Measurements from ENCODE around the gene ANXA2R.

ANXA2R gene

DNA sequence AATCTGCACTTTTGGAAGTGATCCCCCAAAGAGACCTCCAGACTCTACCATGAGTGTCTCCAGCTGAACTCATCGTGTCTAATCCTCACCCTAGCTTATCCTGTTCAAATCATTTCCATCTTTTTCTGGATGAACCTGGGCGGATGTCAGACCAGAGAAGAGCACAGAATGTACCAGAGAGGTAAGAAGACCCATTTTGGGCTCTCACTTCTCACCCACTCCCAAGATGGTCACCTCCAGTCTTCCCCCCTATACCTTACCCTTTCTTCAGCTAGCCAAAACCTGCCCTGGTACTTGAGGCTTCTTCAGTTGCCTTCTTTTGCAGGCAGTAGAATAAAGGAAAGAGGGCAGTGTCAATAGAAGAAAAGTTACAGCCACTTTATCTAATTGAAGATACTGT lies 27.9 kb upstream of the ANXA2R start:
- Histone ChIP-seq H3K4me2 (ENCODE audit: low read depth, low read length, poor library complexity, severe bottlenecking) (peak overlapping the region; percentile 98), H3K79me2 (ENCODE audit: insufficient read depth, low read length) (peaks cover 86% of the 10 kb centered on the region), H3K9ac (ENCODE audit: low read depth, low read length, poor library complexity, severe bottlenecking) (peak overlapping the region; percentile 100), H3K9me2 (replicated peaks; ENCODE audit: low read depth, low read length) (no peaks in the 10 kb centered on the region), H4K20me1 (ENCODE audit: insufficient read depth, low read length, poor library complexity, severe bottlenecking) (peaks cover 4% of the 10 kb centered on the region), H3F3A (ENCODE audit: low read depth) (peaks cover 6% of the 10 kb centered on the region; the same call in 1 of the 2 replicates), H3K36me3 (ENCODE audit: insufficient read depth, low read length) (peaks cover 10% of the 10 kb centered on the region; the same call in 1 of the 2 replicates), H3K9me3 (ENCODE audit: insufficient read depth, low read depth, low read length) (no peaks in the 10 kb centered on the region), H2AFZ (ENCODE audit: low read length) (no peak overlapping the region), H3K4me3 (ENCODE audit: low read length, poor library complexity, severe bottlenecking) (peak overlapping the region; percentile 100), H3K27me3 (ENCODE audit: insufficient read depth, low read length, poor library complexity, severe bottlenecking) (no peaks in the 10 kb centered on the region), H3K4me1 (ENCODE audit: insufficient read depth, low read length, poor library complexity, severe bottlenecking) (peaks cover 39% of the 10 kb centered on the region)
- TF ChIP-seq, protein P1, sequence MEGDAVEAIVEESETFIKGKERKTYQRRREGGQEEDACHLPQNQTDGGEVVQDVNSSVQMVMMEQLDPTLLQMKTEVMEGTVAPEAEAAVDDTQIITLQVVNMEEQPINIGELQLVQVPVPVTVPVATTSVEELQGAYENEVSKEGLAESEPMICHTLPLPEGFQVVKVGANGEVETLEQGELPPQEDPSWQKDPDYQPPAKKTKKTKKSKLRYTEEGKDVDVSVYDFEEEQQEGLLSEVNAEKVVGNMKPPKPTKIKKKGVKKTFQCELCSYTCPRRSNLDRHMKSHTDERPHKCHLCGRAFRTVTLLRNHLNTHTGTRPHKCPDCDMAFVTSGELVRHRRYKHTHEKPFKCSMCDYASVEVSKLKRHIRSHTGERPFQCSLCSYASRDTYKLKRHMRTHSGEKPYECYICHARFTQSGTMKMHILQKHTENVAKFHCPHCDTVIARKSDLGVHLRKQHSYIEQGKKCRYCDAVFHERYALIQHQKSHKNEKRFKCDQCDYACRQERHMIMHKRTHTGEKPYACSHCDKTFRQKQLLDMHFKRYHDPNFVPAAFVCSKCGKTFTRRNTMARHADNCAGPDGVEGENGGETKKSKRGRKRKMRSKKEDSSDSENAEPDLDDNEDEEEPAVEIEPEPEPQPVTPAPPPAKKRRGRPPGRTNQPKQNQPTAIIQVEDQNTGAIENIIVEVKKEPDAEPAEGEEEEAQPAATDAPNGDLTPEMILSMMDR (conservative IDR thresholded peaks at IDR 0.05; ENCODE audit: low read length) = no peak
- no peak for TF ChIP-seq EZH2phosphoT487 (IDR thresholded peaks at IDR 0.05; ENCODE audit: borderline replicate concordance)

DNA sequence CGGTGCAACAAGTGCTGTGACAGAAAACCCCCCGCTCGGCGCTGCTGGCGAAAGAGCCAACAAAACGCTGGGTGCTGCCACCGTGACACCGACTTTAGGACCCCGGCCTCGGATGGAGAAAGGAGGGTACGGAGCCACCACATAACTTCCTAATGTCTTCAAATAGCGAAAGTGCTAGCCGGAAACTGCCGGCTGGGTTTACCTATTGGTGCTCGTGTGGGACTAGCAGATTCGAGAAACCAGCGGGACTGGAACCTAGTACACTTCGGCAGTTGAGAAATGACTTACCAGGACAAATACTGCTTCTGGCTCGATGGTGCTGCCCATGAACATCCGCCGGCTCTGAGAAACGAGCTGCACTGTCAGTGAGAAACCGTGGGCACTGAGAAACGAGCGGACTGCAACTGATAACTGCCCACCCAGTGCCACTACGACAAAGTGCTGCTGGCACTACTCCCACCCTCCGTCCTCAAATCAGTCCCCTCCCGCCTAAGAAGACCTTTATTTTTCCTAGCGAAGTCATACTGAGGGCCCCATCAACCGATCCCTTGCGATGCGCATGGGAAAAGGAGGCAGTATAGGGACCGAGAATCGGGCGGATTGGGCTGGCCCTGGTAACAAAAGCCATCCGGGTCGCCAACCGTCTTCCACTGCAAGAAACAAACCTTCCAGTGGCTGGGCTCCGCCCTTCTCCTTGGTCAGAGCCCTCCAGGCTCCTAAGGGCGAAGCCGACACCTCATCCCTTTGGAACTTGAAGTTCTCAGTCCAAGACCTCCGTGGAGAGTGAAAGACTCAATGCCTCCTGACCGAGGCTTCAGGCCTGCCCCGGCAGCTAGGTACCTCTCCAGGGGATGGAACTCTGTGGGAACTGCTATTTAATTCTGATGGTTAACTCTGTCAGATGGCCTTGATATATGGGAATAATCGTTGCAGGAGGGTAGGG lies 27.0 kb upstream of the ANXA2R start:
- Histone ChIP-seq H3K4me3 (ENCODE audit: low read length, poor library complexity, severe bottlenecking) (peak overlapping the region; percentile 100), H4K20me1 (ENCODE audit: insufficient read depth, low read length, poor library complexity, severe bottlenecking) (peaks cover 4% of the 10 kb centered on the region), H3K4me1 (ENCODE audit: insufficient read depth, low read length, poor library complexity, severe bottlenecking) (peaks cover 39% of the 10 kb centered on the region), H3K9ac (ENCODE audit: low read depth, low read length, poor library complexity, severe bottlenecking) (peak overlapping the region; percentile 100), H3K4me2 (ENCODE audit: low read depth, low read length, poor library complexity, severe bottlenecking) (peak overlapping the region; percentile 98), H3K36me3 (ENCODE audit: insufficient read depth, low read length) (peaks cover 10% of the 10 kb centered on the region; the same call in 1 of the 2 replicates), H3F3A (ENCODE audit: low read depth) (peaks cover 6% of the 10 kb centered on the region; the same call in 1 of the 2 replicates), H3K9me2 (replicated peaks; ENCODE audit: low read depth, low read length) (no peaks in the 10 kb centered on the region), H3K27me3 (ENCODE audit: insufficient read depth, low read length, poor library complexity, severe bottlenecking) (no peaks in the 10 kb centered on the region), H3K9me3 (ENCODE audit: insufficient read depth, low read depth, low read length) (no peaks in the 10 kb centered on the region), H3K79me2 (ENCODE audit: insufficient read depth, low read length) (peaks cover 90% of the 10 kb centered on the region), H2AFZ (ENCODE audit: low read length) (peak overlapping the region; percentile 56)
- TF ChIP-seq, protein P1 (conservative IDR thresholded peaks at IDR 0.05; ENCODE audit: low read length) = no peak
- no peak for TF ChIP-seq EZH2phosphoT487 (IDR thresholded peaks at IDR 0.05; ENCODE audit: borderline replicate concordance)

DNA sequence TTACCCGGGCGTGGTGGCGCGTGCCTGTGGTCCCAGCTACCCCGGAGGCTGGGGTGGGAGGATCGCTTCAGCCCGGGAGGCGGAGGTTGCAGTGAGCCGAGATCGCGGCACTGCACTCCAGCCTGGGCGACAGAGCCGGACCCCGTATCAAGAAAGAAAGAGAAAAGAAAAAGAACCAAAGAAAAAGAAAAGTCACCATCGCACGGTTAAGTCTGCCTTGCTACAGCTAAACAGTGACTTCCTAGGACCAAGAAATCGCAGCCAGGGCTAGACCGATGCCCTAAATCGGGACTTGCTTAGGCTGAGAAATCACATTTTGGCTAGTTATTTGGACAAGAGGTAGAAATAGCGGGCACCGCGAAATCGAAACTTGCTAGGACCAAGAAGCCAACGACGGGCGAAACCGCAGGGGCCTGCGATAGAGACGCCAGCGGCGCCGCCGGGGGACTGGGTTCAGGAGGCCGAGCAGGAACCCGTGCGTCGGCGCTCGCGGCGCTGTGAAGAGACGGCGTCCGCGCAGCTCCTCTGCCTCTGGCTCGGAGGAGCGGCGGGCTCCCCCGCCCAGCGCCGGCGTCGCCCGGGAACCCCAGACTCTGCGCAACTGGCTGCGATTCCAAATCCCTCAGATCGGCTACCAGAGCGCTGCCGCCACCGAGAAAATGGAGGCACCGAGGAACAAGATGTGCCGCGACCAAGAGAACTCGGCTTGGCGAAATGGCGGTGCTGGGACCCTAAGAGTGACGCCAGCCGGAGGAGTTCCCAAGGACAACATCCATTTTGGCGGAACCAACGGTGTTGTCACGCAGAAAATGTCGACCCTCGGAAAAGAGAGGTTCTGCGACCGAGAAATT lies 26.1 kb upstream of the ANXA2R start:
- peaks cover 95% of the 10 kb centered on the region for H3K79me2 ChIP-seq (ENCODE audit: insufficient read depth, low read length)
- H2AFZ ChIP-seq (ENCODE audit: low read length) = peak overlapping the region; percentile 56
- H3K36me3 ChIP-seq (ENCODE audit: insufficient read depth, low read length) = peaks cover 7% of the 10 kb centered on the region; the same call in 1 of the 2 replicates
- H3K4me2 ChIP-seq (ENCODE audit: low read depth, low read length, poor library complexity, severe bottlenecking) = peak overlapping the region; percentile 98
- peak overlapping the region; percentile 100 for H3K9ac ChIP-seq (ENCODE audit: low read depth, low read length, poor library complexity, severe bottlenecking)
- no peaks in the 10 kb centered on the region for H3K9me3 ChIP-seq (ENCODE audit: insufficient read depth, low read depth, low read length)
- peaks cover 36% of the 10 kb centered on the region for H3K4me1 ChIP-seq (ENCODE audit: insufficient read depth, low read length, poor library complexity, severe bottlenecking)
- no peaks in the 10 kb centered on the region for H3K9me2 ChIP-seq (replicated peaks; ENCODE audit: low read depth, low read length)
- peak overlapping the region; percentile 100 for H3K4me3 ChIP-seq (ENCODE audit: low read length, poor library complexity, severe bottlenecking)
- peaks cover 6% of the 10 kb centered on the region; the same call in 1 of the 2 replicates for H3F3A ChIP-seq (ENCODE audit: low read depth)
- TF ChIP-seq, protein P1 (conservative IDR thresholded peaks at IDR 0.05; ENCODE audit: low read length) = no peak
- no peak for TF ChIP-seq EZH2phosphoT487 (IDR thresholded peaks at IDR 0.05; ENCODE audit: borderline replicate concordance)
- no peaks in the 10 kb centered on the region for H3K27me3 ChIP-seq (ENCODE audit: insufficient read depth, low read length, poor library complexity, severe bottlenecking)
- peaks cover 4% of the 10 kb centered on the region for H4K20me1 ChIP-seq (ENCODE audit: insufficient read depth, low read length, poor library complexity, severe bottlenecking)
